GM19025 (cell line): ENCODE results near the gene KIF27.
"Not testable (repeated sequence)": the region's sequence is repeated elsewhere in the genome, so short reads cannot be mapped to it uniquely, and the experiment has no call there.

ENCODE experiments used
- ATAC-seq: cut with Tn5 transposase; IDR thresholded peaks from one replicate; pipeline ENCODE4 v1.9.1; 2021; ENCODE audit warnings: mild to moderate bottlenecking, low read depth, moderate library complexity; ENCODE audit not compliant: unreplicated experiment

The KIF27 gene, protein sequence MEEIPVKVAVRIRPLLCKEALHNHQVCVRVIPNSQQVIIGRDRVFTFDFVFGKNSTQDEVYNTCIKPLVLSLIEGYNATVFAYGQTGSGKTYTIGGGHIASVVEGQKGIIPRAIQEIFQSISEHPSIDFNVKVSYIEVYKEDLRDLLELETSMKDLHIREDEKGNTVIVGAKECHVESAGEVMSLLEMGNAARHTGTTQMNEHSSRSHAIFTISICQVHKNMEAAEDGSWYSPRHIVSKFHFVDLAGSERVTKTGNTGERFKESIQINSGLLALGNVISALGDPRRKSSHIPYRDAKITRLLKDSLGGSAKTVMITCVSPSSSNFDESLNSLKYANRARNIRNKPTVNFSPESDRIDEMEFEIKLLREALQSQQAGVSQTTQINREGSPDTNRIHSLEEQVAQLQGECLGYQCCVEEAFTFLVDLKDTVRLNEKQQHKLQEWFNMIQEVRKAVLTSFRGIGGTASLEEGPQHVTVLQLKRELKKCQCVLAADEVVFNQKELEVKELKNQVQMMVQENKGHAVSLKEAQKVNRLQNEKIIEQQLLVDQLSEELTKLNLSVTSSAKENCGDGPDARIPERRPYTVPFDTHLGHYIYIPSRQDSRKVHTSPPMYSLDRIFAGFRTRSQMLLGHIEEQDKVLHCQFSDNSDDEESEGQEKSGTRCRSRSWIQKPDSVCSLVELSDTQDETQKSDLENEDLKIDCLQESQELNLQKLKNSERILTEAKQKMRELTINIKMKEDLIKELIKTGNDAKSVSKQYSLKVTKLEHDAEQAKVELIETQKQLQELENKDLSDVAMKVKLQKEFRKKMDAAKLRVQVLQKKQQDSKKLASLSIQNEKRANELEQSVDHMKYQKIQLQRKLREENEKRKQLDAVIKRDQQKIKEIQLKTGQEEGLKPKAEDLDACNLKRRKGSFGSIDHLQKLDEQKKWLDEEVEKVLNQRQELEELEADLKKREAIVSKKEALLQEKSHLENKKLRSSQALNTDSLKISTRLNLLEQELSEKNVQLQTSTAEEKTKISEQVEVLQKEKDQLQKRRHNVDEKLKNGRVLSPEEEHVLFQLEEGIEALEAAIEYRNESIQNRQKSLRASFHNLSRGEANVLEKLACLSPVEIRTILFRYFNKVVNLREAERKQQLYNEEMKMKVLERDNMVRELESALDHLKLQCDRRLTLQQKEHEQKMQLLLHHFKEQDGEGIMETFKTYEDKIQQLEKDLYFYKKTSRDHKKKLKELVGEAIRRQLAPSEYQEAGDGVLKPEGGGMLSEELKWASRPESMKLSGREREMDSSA (N-terminal part only)

GRCh38 chr9:83920927-83921707, at the start of gene KIF27:
KIF27 (minus strand) TSS chr9:83921432; CDS start chr9:83915591, 5,841 bp downstream.
- peak; percentile 96 for ATAC-seq

GRCh38 chr9:83969602-83970001, 48.4 kb upstream of the KIF27 start:
- ATAC-seq = no peak

DNA sequence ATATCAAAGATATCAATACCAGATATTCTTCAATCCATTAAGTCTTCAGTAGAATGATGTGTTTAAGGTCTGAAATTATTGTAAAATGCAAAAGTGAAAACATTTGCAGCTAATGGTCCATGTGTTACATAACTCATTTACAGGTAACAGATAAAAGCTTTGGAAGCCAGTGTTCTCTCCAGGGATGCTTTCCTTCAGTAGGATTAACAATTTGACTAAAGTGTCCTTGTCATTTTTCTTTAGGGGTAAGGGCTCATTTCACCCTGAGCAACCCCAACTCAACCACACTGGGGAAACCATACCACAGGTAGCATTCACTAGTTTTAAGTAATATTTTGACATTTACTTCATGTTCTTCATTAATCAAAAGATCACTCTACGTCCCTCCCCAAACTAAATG, 45.8 kb upstream of the KIF27 start:
- ATAC-seq = no peak

- no peak for ATAC-seq
Measured at GRCh38 chr9:83966209-83966582, 45.0 kb upstream of the KIF27 start.

DNA sequence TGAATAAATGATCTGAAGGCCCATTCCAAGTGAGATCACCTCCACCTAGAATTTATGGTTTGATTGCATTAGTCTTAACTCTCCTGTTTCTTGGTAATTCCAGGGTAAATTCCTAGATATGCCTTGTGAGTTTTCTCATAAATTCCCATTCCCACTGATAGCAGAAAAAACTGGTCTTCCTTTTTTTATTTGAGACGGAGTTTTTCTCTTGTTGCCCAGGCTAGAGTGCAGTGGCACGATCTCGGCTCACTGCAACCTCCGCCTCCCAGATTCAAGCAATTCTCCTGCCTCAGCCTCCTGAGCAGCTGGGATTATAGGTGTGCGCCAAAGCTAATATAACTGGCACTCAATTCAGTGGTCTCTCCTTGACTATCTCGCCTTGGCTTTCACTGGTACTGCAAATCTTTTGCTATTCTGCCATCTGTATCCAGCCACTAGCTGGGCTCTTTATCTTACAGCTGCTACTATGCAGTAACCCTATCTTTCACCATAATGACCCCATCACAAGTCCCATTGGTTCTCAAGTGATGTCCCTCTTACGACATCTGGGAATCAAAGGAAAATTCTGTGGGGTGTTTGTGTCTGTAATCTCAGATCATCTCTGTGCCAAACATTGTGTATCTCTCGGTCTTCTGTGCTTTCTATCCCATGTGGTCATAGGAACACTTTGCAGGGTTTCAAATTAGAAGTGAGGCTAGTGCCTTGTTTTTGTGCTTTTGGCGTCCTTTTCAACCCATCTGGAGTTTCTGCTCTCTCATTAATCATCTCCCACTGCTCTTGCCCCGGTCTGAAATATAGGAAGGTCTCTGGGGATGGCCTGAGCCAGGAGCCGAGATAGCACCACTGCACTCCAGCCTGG, 44.3 kb upstream of the KIF27 start:
- ATAC-seq = no peak

DNA sequence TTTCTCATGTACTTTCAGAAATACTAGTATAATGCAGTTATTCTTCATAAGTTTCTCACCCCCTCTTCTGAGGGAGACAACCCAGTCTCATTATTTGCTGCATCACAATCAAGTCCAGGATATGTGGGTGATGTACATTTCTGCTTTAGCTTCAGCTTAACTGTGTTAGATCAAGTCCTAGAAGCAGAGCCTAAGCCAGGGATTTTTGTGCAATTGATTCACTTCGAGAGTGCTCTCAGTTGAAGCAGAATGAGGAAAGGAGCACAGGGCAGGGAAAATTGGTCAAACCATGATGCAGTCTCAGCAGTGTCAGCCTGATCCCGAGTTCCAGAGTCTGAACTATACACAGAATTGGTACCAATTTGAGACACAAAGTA, 43.7 kb upstream of the KIF27 start:
- no peak for ATAC-seq

GRCh38 chr9:83962165-83962564, 40.9 kb upstream of the KIF27 start:
- no peak for ATAC-seq

DNA sequence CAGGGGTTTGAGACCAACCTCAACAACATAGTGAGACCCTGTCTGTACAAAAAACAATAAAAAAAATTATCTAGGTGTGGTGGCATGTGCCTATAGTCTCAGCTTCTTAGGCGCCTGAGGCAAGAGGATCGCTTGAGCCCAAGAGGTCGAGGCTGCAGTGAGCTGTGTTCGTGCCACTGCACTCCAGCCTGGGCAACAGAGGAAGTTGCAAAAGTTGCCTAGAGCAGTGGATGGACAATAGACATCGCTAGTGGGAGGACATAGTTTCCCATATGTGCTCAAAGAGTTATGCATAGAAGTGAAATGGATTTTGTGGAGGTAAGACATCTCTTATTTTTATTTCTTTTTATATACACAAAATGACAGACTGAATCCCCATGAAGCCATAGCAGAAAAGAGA, 39.8 kb upstream of the KIF27 start:
- ATAC-seq = no peak

DNA sequence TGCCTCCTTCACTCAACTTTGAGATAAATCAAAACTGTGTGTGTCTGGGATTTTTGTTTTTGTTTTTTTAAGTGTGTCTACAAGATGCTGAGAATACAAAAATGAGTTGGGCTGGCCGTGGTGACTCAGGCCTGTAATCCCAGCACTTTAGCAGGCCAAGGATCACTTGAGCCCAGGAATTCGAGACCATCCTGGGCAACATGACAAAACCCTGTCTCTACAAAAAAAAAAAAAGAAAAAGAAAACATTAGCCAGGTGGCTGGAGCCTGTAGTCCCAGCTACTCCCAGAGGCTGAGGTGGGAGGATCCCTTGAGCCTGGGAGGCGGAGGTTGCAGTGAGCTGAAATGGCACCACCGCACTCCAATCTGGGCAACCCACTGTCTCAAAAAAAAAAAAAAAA, 37.8 kb upstream of the KIF27 start:
- no peak for ATAC-seq

- ATAC-seq = no peak
Measured at GRCh38 chr9:83957248-83957513, 35.9 kb upstream of the KIF27 start.

GRCh38 chr9:83956436-83957247, 35.4 kb upstream of the KIF27 start:
- ATAC-seq = peak; percentile 76

DNA sequence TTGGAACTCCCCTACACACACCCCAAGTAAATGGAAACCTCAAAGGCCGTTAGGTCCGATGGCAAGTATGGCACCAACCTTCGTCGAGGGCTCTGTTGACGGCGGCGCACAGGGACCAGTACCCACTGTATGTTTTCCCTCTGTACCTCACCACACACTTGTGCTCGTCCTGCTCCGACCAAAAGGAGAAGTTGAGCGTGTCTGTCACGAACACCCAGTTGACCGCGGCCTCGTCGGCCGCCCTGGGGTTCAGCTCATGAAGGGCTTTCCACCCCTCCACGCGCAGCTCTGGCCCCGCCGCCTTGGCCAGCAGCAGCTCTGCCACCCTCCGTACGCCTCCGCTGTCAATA, 34.8 kb upstream of the KIF27 start:
- peak; percentile 53 for ATAC-seq

DNA sequence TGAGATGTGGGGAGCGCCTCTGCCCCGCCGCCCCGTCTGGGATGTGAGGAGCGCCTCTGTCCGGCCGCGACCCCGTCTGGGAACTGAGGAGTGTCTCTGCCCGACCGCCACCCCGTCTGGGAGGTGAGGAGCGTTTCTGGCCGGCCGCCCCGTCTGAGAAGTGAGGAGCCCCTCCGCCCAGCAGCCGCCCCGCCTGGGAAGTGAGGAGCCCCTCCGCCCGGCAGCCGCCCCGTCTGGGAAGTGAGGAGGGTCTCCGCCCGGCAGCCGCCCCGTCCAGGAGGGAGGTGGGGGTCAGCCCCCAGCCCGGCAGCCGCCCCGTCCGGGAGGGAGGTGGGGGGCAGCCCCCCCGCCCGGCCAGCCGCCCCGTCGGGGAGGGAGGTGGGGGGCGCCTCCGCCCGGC, 26.9 kb upstream of the KIF27 start:
- ATAC-seq = not testable (repeated sequence)

DNA sequence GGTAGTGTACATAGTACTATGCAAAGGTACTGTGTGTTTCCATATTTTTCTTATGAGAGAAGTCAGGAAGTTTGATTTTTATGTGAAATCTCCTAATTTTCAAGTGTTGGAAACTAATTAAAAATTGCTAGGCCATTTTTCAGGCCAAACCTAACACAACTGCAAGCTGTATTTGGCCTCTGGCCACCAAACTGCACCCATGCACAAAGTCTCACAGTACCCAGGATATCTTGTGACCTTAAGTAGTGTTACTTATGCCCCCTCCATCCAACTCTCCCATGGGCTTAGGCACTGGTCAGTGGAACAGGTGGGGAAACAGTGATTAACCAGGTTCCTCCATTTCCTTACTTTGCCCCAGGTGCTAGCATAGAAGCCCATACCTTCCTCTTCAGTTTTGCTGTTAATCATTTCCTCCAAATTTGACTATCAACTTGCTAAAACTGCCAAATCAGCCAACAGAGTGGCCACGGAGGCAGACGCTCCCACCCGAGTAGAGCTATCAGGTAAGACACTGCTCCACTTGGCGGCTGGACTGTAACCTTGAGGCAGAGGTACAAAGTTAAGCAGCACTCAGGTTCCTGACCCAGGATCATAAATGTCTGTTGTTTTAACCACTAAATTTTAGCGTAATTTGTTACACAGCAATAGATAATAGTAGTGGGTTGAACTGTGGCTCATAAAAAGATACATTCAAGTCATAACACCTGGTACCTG, 19.5 kb upstream of the KIF27 start:
- no peak for ATAC-seq

GRCh38 chr9:83937861-83938455, 16.7 kb upstream of the KIF27 start:
- no peak for ATAC-seq

DNA sequence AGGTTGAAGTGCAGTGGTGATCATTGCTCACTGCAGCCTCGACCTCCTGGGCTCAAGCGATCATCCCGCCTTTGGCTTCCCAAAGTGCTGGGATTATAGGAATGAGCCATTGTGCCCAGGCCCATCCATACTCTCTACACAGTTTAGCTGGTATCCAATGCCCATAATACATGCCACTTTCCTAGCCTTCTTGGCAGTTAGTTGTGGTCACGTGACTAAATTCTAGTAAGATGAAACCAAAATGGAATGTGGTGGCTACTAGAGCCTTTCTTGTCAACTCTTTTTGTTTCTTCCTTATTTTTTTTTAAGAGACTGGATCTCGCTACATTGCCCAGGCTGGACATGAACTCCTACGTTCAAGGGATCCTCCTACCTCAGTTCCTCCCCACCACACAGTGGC, 15.3 kb upstream of the KIF27 start:
- no peak for ATAC-seq

DNA sequence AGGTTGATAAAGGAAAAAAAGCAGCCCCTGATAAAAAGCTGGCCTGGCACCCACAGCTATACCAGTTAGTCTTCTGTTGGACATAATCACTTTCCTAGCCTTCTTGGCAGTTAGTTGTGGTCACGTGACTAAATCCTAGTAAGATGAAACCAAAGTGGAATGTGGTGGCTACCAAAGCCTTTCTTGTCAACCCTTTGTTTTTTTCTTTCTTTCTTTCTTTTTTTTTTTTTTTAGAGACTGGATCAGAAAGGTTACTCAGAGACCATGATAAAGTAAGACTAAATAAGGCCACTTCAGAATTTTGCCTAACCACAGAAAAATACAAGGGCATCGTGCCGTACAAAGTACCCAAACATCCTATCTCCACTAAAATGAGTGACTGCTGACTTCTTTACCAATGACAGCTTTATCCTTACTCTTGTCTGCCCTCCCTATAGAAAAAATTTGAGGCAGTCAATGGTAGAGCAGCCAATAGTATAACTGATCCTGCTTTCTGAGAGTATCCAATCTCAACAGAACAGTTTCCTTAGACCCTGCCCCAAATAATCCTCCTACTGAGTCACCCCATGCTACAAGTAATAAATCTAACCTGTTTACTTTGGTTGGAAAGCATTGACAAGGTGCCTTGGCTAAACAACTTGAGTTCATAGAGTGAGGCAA, 14.2 kb upstream of the KIF27 start:
- ATAC-seq = no peak
